OCI-LY3 (cell line): ENCODE results near the gene SCYL3.

Experiments
- CTCF ChIP-seq: fragments of 200-600, 300-600 bp; sonication (generic); IDR thresholded peaks from 2 replicates; pipeline ENCODE4 v1.5.1; 2014; ENCODE audit warnings: antibody characterized with exemption, low read length, low read depth
- EZH2phosphoT487 ChIP-seq: fragments of 200-600 bp; shearing (Covaris generic); IDR thresholded peaks from 2 replicates; pipeline ENCODE4 v1.6.1; 2018; ENCODE audit warnings: antibody characterized with exemption, mixed run types, low read depth

DNA sequence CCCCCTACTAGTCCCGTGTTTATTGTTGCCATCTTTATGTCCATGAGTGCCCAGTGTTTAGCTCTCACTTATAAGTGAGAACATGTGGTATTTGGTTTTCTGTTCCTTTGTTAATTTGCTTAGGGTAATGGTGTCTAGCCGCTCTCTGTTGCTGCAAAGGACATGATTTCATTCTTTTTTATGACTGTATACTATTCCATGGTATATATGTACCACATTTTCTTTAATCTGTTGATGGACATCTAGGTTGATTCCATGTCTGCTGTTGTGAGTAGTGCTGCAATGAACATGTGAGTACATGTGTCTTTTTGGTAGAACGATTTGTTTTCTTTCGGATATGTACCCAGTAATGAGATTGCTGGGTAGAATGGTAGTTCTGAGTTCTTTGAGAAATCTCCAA is 54.8 kb downstream of the SCYL3 start:
- TF ChIP-seq CTCF, result no peak
- TF ChIP-seq EZH2phosphoT487, result no peak
